HL-60/S4 treated with phorbol 12-myristate 13-acetate at 8.2 ng/mL for 4 days and 3 days (cell line): ENCODE measurements around the gene KLHDC3.
"Not testable (repeated sequence)": the region's sequence is repeated elsewhere in the genome, so short reads cannot be mapped to it uniquely, and the experiment has no call there.

ENCODE experiments used
- in situ Hi-C: fragments of 300-500 bp; cut with MboI; formaldehyde crosslinking; loops from 2 replicates; pipeline ENCODE4 v1.15.0; 2022; ENCODE audit warnings: low sequenced_read_pairs

KLHDC3 gene

GRCh38 chr6:43021270-43022047 lies 7.4 kb downstream of the KLHDC3 start, which contains the start of gene RRP36:
RRP36 (plus strand) TSS chr6:43021623; CDS start chr6:43021655, 32 bp downstream.
- in situ Hi-C loops = no loop called here

DNA sequence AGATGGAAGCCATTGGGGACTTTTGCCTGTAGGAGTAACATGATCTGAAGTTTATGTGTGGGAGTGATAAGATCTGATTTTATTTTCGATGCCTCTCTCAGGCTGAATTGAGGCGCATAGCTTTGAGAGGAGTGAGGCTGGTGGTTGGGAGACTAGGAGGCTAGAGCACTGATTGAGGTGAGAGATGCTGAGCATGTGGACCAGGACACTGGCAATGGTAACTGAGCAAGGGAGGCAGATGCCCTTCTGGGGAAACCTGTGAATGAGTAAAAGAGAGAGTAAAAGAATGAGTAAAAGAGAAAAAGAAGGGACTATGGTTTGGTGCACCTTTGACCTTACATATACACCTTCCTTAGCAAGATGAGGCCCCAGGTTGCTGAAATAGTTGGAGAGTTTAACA lies 10.4 kb downstream of the KLHDC3 start:
- in situ Hi-C loops = no loop called here

DNA sequence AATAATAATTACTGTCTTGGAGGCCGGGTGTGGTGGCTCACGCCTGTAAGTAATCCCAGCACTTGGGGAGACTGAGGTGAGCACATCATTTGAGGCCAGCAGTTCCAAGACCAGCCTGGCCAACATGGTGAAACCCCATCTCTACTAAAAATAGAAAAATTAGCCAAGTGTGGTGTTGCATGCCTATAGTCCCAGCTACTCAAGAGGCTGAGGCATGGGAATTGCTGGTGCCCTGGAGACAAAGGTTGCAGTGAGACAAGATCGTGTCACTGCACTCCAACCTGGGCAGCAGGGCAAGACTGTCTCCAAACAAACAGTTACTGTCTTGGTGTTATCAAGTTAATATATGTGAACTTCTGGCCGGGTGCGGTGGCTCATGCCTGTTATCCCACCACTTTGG lies 12.3 kb downstream of the KLHDC3 start:
- in situ Hi-C loops = no loop called here

- in situ Hi-C loops = no loop called here
Measured at GRCh38 chr6:43029120-43029519, 15.1 kb downstream of the KLHDC3 start.

DNA sequence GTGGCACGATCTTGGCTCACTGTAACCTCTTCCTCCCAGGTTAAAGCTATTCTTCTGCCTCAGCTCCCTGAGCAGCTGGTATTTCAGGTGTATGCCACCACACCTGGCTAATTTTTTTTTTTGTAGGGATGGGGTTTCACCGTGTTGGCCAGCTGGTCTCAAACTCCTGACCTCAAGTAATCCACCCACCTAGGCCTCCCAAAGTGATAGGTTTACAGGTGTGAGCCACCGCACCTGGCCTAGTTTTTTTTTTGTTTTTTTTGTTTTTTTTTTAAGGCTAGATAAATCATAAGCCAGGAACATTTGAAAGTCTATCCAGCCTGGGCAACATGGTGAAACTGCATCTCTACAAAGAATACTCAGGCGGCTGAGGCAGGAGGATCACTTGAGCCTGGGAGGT lies 18.3 kb downstream of the KLHDC3 start:
- in situ Hi-C loops = no loop called here

GRCh38 chr6:43033496-43034189 lies 19.6 kb downstream of the KLHDC3 start:
- in situ Hi-C loops = no loop called here

- in situ Hi-C loops = no loop called here
Measured at GRCh38 chr6:43034190-43034525, 20.1 kb downstream of the KLHDC3 start.

GRCh38 chr6:43035495-43036194 lies 21.6 kb downstream of the KLHDC3 start:
- in situ Hi-C loops = no loop called here

GRCh38 chr6:43036712-43037111 lies 22.7 kb downstream of the KLHDC3 start:
- in situ Hi-C loops = no loop called here

GRCh38 chr6:43037197-43037596 lies 23.1 kb downstream of the KLHDC3 start:
- in situ Hi-C loops = no loop called here

DNA sequence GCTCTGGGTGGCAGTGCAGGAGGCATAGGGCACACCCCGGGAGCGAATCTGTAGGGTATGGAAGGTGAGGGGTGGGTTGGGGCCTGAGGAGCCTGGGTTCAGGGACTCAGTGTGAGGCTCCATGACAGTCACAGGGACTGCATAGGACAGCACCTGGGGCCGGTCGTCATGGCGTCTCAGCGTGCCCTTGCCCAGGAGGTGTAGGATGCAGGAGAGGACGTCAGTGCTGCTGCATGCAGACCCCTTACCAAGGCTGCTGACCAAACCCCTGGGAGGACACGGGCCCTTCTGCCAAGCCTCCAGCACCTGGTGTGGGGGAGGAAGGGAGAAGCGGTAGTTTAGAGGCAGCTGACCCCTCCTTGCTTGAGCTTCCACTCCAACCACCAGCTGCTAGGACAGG lies 23.7 kb downstream of the KLHDC3 start:
- in situ Hi-C loops = no loop called here

DNA sequence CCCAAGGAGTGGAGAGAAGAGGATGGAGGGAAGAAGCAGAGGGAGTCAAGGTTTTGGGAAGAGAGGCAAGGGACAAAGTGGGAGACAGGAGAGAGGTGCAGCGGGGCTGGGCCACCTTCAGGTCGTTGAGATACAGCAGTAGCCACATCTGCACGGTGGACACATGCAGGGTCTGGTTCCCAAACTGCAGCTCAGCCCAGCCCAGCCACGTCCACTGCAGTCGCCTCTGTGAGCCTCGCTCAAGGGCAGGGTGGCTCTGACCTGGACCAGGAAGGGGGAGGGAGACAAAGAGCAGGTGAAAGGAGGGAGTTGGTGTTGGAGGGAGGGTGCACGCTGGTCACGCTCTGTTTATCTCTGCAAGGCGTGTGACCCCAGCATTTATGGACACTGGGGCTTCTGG lies 24.7 kb downstream of the KLHDC3 start:
- in situ Hi-C loops = no loop called here

DNA sequence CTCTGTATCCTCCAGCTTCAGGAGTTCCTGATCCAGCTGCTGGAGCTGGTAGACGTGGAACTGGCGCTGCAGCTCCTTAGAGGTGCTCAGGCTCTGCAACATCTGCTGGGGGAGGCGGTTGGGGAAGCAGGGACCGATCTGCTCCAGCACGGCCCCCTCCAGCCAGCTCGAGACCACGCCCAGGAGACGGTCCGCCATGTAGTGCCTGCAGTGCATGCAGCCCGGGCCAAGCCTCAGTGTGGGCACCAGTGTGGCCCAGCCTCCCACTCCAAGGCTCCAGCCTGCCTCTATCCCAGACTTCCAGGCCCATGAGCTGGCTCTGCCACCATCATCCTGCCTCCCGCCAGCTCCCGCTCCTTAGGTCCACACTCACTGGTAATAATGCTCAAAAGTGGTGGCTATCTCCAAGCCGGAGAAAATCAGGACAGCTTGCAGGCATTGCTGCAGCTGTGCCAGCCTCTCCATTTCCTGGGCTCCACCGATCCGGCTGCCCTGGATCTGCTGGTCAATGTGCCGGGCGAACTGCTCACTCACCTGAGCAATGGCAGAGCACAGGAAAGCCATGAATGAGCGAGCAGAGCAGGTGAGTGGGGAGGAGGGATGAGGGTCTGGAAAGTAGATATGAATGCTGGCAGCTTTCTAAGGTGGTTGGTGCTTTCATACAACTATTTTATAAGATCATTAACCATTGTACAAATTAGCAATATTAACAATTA lies 26.7 kb downstream of the KLHDC3 start:
- in situ Hi-C loops = no loop called here

GRCh38 chr6:43041475-43041874 lies 27.4 kb downstream of the KLHDC3 start:
- in situ Hi-C loops = not testable (repeated sequence)

DNA sequence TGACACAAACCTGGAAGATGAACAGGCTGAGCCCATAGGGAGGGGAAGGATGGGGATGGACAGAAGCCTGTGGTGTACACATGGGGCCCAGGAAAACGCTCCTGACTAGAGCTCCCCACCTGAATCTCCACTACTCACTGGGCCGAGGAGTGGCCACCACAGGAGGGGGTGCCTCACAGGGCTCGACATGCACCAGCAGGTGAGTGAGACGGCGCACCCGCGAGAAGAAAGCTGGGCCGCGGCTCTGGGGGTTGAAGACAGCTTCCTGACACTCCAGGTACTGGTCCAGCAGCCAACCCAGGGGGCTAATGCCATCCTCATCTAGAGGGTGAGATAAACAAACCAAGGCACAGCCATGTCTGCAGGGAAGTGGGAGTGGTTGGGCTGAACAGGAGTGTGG lies 29.3 kb downstream of the KLHDC3 start:
- in situ Hi-C loops = no loop called here

DNA sequence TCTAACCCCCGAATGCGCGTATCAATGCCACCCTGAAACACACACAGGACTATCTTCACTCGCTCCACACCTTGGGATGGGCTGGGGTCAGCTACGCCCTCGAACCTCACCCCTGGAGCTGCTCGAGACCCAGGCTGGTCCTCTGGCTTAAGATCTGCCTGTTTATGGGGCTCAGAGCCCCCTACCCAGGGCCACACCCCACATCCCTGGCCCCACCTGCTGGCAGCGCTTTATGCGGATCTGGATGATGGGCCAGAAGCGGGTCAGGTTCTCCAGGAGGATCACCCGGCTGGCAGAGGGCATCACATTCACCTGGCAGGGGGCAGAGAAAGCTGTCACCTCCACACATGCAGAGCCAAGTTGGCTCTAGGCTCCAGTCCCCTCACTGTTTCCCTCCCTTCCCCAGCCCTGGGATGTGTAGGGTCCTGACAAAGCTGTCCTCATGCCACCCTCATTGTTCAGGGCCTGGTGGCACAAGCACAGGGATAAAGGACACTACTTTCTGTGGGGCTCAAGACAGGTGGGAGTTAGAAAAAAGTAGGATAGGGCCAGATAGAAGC lies 31.4 kb downstream of the KLHDC3 start:
- in situ Hi-C loops = no loop called here

DNA sequence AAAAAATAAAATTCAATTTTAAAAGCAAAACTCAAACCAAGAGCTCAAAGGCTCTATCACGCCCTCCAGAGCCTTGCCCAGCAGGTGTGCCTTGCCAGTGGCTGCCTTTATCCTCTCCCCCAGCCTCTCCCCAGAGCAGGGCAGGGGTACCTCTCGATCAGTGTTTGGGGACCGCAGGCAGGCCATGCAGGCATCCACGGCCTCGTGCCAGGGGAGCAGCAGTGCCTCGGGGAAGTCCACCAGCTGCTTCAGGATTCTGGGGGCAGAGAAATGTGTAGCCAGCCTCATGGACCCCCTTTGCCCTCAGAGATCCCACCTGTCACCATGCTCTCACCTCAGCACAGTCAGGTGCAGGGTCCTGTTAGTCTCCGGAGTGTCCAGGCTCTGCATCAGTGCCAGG lies 33.9 kb downstream of the KLHDC3 start:
- in situ Hi-C loops = no loop called here

GRCh38 chr6:43050981-43051380 lies 36.9 kb downstream of the KLHDC3 start:
- in situ Hi-C loops = no loop called here

- in situ Hi-C loops = no loop called here
Measured at GRCh38 chr6:43052225-43052841, 38.3 kb downstream of the KLHDC3 start.

DNA sequence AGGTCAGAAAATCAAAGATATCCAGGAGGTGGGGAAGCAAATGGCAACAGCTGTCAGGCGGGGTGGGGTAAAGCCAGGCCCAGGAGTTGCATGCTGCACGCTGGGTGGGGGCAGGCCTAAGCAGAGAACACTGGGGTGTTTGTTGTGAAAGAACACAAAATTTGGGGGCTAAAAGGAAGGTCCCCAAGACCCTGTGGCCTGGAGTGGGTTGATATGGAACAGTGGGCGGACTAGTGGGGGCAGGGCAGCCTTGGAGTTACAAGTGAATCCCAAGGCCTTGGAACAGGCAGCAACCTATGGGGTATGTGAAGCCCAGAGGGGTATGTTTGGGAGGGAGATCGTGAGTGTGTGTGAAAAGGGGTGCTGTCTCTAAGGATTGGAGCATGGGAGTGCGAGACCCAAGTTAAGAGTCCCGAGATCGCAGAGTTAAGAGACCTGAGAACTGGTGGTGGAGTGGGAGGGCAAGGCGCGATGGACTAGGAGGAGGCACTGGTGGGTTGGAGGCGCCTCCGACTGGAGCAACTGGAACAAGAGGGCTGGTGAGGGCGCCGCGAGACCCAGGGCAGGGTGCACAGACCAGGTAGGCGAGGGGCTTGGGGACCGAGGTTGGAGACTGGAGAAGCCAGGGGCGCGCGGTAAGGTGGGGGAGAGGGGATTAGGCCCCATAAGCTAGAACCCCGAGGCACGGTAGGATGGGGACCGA lies 38.9 kb downstream of the KLHDC3 start:
- in situ Hi-C loops = no loop called here
